Thoracic aorta (tissue), 2 donors: ENCODE results near the gene USP47. TPM values are rescaled to one million over a fixed set of nuclear protein-coding genes. Genes with fewer than 3 reads are reported as not detected.

Source experiments
- ATAC-seq: fragments of 150-250 bp; one replicate; pipeline ENCODE4 v1.8.0; 2017; ENCODE audit warnings: low read depth; ENCODE audit not compliant: insufficient number of reproducible peaks, low FRiP score
- DNase-seq: peaks from one replicate; pipeline ENCODE4 v3.0.0-alpha.2; 2020; ENCODE audit warnings: low spot score
- H3K27ac ChIP-seq, 2 donors: fragments of 200-600 bp; sonication (generic); 1 replicate in 1 of 2; 2 replicates in 1 of 2; pipeline ENCODE4 v1.5.1; 2016; ENCODE audit warnings: mild to moderate bottlenecking in 2 of 2, moderate library complexity in 2 of 2
- H3K27me3 ChIP-seq: fragments of 200-600 bp; sonication (generic); replicated peaks from 2 replicates; pipeline ENCODE4 v1.6.0; 2016; ENCODE audit warnings: mild to moderate bottlenecking; ENCODE audit not compliant: insufficient read depth
- H3K36me3 ChIP-seq: fragments of 200-600 bp; sonication (generic); one replicate; pipeline ENCODE4 v1.5.1; 2016
- H3K4me1 ChIP-seq, 2 donors: fragments of 200-600 bp; sonication (generic); 1 replicate in 1 of 2; 2 replicates in 1 of 2; pipeline versions ENCODE4 v1.5.1 to v1.6.0; 2016; ENCODE audit warnings: low read depth in 2 of 2, mild to moderate bottlenecking in 1 of 2; ENCODE audit not compliant: control insufficient read depth in 1 of 2
- H3K4me3 ChIP-seq: fragments of 200-600 bp; sonication (generic); 2 replicates; pipeline ENCODE4 v1.5.1; 2016; ENCODE audit warnings: mild to moderate bottlenecking
- H3K9me3 ChIP-seq: fragments of 200-600 bp; sonication (generic); 2 replicates; pipeline ENCODE4 v1.5.1; 2016
- total RNA-seq, 2 donors: library from RNA; depleted of rRNA; stranded (reverse); fragments of >200 nt; gene quantifications; one replicate each; pipeline versions ENCODE4 v1.1.0 to v1.2.3, GENCODE V29; 2016
- TF ChIP-seq, protein P1 (sequence below): fragments of 200-600 bp; sonication (generic); IDR thresholded peaks from one replicate; pipeline ENCODE4 v1.5.1; 2019; ENCODE audit warnings: antibody characterized with exemption

The USP47 gene
- total RNA-seq, 2 donors from 2014 or later: 55.0 to 86.4 TPM

DNA sequence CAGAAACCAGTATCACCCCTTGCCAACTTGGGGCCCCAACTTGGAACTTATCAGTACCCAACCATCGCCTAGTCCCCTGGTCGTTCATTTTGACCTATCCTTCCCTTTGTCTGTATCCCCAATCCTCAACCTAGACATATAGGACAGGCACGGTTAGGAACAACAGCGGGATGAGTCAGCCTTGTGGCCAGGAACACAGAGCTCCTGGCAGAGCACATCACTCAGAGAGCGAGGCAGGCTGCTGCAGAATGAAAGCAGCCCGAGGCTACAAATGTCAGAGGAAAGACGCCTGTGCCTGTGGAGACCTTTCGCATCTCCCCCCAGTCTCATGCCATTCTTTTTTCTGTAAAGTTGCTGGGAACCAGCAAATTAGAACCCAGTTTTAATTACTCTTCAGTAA lies 152.1 kb downstream of the USP47 start:
- H3K27ac ChIP-seq: peak overlapping the region in 1 of 2 donors; percentile 1
- H3K4me3 ChIP-seq: no peak overlapping the region
- no peaks in the 10 kb centered on the region for H3K9me3 ChIP-seq
- TF ChIP-seq, protein P1, sequence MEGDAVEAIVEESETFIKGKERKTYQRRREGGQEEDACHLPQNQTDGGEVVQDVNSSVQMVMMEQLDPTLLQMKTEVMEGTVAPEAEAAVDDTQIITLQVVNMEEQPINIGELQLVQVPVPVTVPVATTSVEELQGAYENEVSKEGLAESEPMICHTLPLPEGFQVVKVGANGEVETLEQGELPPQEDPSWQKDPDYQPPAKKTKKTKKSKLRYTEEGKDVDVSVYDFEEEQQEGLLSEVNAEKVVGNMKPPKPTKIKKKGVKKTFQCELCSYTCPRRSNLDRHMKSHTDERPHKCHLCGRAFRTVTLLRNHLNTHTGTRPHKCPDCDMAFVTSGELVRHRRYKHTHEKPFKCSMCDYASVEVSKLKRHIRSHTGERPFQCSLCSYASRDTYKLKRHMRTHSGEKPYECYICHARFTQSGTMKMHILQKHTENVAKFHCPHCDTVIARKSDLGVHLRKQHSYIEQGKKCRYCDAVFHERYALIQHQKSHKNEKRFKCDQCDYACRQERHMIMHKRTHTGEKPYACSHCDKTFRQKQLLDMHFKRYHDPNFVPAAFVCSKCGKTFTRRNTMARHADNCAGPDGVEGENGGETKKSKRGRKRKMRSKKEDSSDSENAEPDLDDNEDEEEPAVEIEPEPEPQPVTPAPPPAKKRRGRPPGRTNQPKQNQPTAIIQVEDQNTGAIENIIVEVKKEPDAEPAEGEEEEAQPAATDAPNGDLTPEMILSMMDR: no peak
- peaks cover 0 to 38% of the 10 kb centered on the region in 2 donors for H3K4me1 ChIP-seq
- no peaks in the 10 kb centered on the region for H3K27me3 ChIP-seq
- no peak for DNase-seq
- H3K36me3 ChIP-seq: peaks cover 11% of the 10 kb centered on the region
- ATAC-seq: no peak

- peaks cover 11% of the 10 kb centered on the region for H3K36me3 ChIP-seq
Observed at GRCh38 chr11:11995601-11996000, 153.8 kb downstream of the USP47 start.

DNA sequence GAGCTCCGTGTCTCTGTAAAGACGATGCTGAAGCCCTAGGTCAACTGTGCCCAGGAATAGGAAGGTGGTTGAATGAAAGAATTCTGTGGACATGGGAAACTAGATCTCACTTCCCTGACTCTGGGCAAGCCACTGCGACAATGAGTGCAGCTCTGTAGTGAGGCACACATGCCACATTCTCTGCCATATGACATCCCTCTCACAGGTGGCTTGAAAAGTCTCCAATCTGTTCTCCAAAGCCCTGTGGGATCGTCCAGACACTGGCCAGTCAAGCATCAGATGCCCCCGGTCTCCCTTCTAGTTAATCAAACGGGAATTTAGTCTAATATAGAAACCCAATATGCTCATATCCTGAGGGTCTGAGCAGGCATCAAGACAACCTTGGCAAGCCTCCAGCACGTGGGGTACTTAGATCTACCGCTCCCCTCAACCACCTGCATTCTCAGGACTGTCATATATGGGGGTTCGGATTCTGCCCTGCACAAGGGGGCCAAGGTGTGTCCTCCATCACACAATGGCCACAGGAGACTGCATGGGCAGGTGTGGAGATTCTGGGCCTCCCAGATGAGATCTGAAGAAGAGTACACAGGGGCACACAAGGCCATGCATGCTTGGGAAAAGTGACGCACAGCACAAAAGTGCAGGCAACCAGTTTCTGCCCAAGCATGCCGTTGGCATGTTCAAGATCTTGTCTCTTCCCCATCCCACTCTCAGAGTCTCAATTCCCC lies 154.7 kb downstream of the USP47 start:
- TF ChIP-seq, protein P1: no peak
- no peak for ATAC-seq
- H3K36me3 ChIP-seq: peaks cover 11% of the 10 kb centered on the region
- DNase-seq: no peak
- H3K27ac ChIP-seq: no peak overlapping the region
- H3K27me3 ChIP-seq: no peaks in the 10 kb centered on the region
- H3K9me3 ChIP-seq: no peaks in the 10 kb centered on the region
- H3K4me3 ChIP-seq: no peak overlapping the region
- H3K4me1 ChIP-seq: peaks cover 0 to 26% of the 10 kb centered on the region in 2 donors

More at GRCh38 chr11:11995601-11996000, 153.8 kb downstream of the USP47 start:
- H3K4me1 ChIP-seq: peaks cover 0 to 29% of the 10 kb centered on the region in 2 donors
- no peak for DNase-seq
- no peaks in the 10 kb centered on the region for H3K27me3 ChIP-seq
- no peaks in the 10 kb centered on the region for H3K9me3 ChIP-seq
- H3K27ac ChIP-seq: no peak overlapping the region
- TF ChIP-seq, protein P1: no peak
- no peak overlapping the region for H3K4me3 ChIP-seq
- no peak for ATAC-seq

- peaks cover 14% of the 10 kb centered on the region for H3K36me3 ChIP-seq
- H3K27me3 ChIP-seq: no peaks in the 10 kb centered on the region
- DNase-seq (no peak), ATAC-seq (no peak)
- no peaks in the 10 kb centered on the region for H3K9me3 ChIP-seq
- no peak overlapping the region for H3K27ac ChIP-seq
- H3K4me3 ChIP-seq: no peak overlapping the region
- H3K4me1 ChIP-seq: peaks cover 0 to 26% of the 10 kb centered on the region in 2 donors
- TF ChIP-seq, protein P1: no peak
Observed at GRCh38 chr11:11997049-11997322, 155.2 kb downstream of the USP47 start.

DNA sequence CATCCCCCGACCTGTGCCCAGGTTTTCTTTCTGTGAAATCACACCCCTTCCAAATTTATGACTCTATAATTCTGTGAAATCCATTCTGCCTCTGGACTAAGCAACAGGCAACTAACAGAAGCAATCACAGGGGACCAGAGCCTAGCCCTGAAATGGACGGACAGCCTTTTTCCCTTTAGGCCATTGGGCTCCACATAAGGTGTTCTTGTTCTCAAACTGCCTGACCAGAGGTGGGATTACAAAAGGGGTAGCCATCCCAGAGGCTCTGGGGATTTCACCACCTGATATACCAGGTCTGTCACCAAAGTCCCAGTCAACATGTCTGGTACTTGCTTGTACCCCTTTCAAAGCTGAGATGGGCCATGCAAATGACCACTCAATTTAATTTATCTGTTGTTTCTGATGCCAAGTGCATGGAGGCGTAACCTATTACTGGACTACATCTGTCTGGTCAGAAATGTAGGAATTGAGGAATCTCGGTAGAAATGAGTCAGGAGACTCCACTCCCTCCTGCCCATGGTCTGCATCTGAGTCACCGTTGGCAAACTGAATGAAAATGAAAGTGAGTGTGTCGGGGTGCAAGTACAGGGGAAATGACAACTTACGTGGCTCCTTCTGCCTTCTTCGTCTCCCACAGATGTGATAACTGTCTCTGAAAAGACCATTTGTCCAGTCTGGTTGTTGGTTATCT lies 156.5 kb downstream of the USP47 start:
- Histone ChIP-seq H3K9me3 (no peaks in the 10 kb centered on the region), H3K4me3 (peak overlapping the region; percentile 42), H3K27me3 (no peaks in the 10 kb centered on the region), H3K27ac (peak overlapping the region; percentile 11 to 49), H3K36me3 (peaks cover 16% of the 10 kb centered on the region), H3K4me1 (peaks cover 0 to 22% of the 10 kb centered on the region in 2 donors)
- DNase-seq (no peak), ATAC-seq (peak; percentile 37)
- TF ChIP-seq, protein P1: no peak
